HepG2 (cell line): Measurements from ENCODE around the gene MYOT. TPM values are rescaled to one million over a fixed set of nuclear protein-coding genes. Genes with fewer than 3 reads are reported as not detected.

Experiments used
- ATAC-seq: fragments of 200-7000 bp; cut with Tn5 transposase; 3 replicates; pipeline ENCODE4 v1.9.1; 2020; ENCODE audit warnings: mild to moderate bottlenecking, moderate library complexity
- BruUV-seq: library from RNA; stranded (reverse); fragments of 400-500 nt; replicated peaks from 2 replicates; lab custom pipeline; 2021; lab: Mats Ljungman, UMichigan
- CTCF ChIA-PET: fragments of 300-600 bp; formaldehyde crosslinking; extraction: SDS; loops from one replicate; lab custom pipeline; 2021; ENCODE audit warnings: low total read pairs, inconsistent platforms, low intra/inter-chr PET ratio; lab: Yijun Ruan, JAX
- POLR2A ChIA-PET: fragments of 350-600 bp; sonication (Branson Sonifier 250); formaldehyde crosslinking; loops from one replicate; lab custom pipeline; 2020; ENCODE audit warnings: antibody characterized with exemption, inconsistent platforms; lab: Yijun Ruan, JAX
- DNase-seq: peaks from one replicate; pipeline ENCODE4 v3.0.0-alpha.2; 2015; ENCODE audit warnings: low spot score
- FAIRE-seq: peaks from 3 replicates; lab custom pipeline; 2011; peaks lifted over from hg19 to GRCh38; lab: Jason Lieb, UNC
- H2AFZ ChIP-seq: one replicate; pipeline ENCODE4 v1.6.1; 2011; ENCODE audit warnings: low read length, inconsistent platforms
- H3K27ac ChIP-seq: fragments of 300-600 bp; 3 replicates; pipeline ENCODE4 v1.8.0; 2011; ENCODE audit warnings: mixed run types, mild to moderate bottlenecking, mixed read lengths, low read length, inconsistent platforms; ENCODE audit not compliant: insufficient read depth; ENCODE audit errors: extremely low read length
- H3K27me3 ChIP-seq, 2 experiments: fragments of 200-600 bp in 1 of 2; 2 replicates in 1 of 2; 3 replicates in 1 of 2; pipeline versions ENCODE4 v1.6.0 to v1.8.0; 2011; ENCODE audit warnings: low read length in 2 of 2, mild to moderate bottlenecking in 2 of 2, moderate library complexity in 2 of 2, inconsistent platforms in 1 of 2; ENCODE audit not compliant: insufficient read depth in 2 of 2, control insufficient read depth in 1 of 2
- H3K36me3 ChIP-seq, 2 experiments: fragments of 200-600 bp in 1 of 2; replicated peaks in 1 of 2; 2 replicates in 1 of 2; 3 replicates in 1 of 2; pipeline versions ENCODE4 v1.5.1 to v1.8.0; 2011; ENCODE audit warnings: low read length in 2 of 2, inconsistent platforms in 1 of 2; ENCODE audit not compliant: insufficient read depth in 2 of 2, control insufficient read depth in 1 of 2
- H3K4me1 ChIP-seq: 2 replicates; pipeline ENCODE4 v1.5.1; 2012; ENCODE audit warnings: low read length, inconsistent platforms; ENCODE audit not compliant: insufficient read depth
- H3K4me2 ChIP-seq: 2 replicates; pipeline ENCODE4 v1.6.0; 2011; ENCODE audit warnings: low read depth, low read length, inconsistent platforms
- H3K4me3 ChIP-seq, 3 experiments: fragments of 200-600 bp in 1 of 3; sonication (generic), shearing (Covaris generic) in 1 of 3; replicated peaks in 1 of 3; 2 replicates each; pipeline ENCODE4 v1.5.1; 2011 to 2016; ENCODE audit warnings: low read length in 3 of 3, inconsistent platforms in 2 of 3, low read depth in 2 of 3, mild to moderate bottlenecking in 2 of 3, control low read depth in 1 of 3, mixed read lengths in 1 of 3; ENCODE audit not compliant: insufficient read depth in 1 of 3
- H3K79me2 ChIP-seq: one replicate; pipeline ENCODE4 v1.6.1; 2011; ENCODE audit warnings: low read length, inconsistent platforms; ENCODE audit not compliant: insufficient read depth
- H3K9ac ChIP-seq: 2 replicates; pipeline ENCODE4 v1.6.0; 2011; ENCODE audit warnings: mild to moderate bottlenecking, low read depth, low read length, inconsistent platforms; ENCODE audit not compliant: insufficient read depth
- H3K9me3 ChIP-seq: 2 replicates; pipeline ENCODE4 v1.5.1; 2012; ENCODE audit warnings: mild to moderate bottlenecking, low read length
- H4K20me1 ChIP-seq: 2 replicates; pipeline ENCODE4 v1.6.0; 2011; ENCODE audit warnings: inconsistent platforms, mild to moderate bottlenecking, low read length, moderate library complexity; ENCODE audit not compliant: insufficient read depth
- CREB1 ChIP-seq, 2 experiments: fragments of 450-650 bp in 1 of 2; IDR thresholded peaks; 2 replicates each; pipeline ENCODE4 v1.6.1; 2016 to 2017; ENCODE audit warnings: control low read depth in 1 of 2, mild to moderate bottlenecking in 1 of 2, missing compliant biosample characterization in 1 of 2, missing genetic modification characterization in 1 of 2
- FOXJ3 ChIP-seq: sonication (generic); formaldehyde crosslinking; IDR thresholded peaks from 2 replicates; pipeline ENCODE4 v1.4.0; 2020; ENCODE audit warnings: missing genetic modification reagents, mild to moderate bottlenecking, borderline replicate concordance
- HNRNPK ChIP-seq: fragments of 200-400 bp; formaldehyde crosslinking; IDR thresholded peaks from 2 replicates; pipeline ENCODE4 v1.6.1; 2018; ENCODE audit warnings: low read length, low read depth, moderate library complexity, mild to moderate bottlenecking; ENCODE audit not compliant: poor library complexity, severe bottlenecking
- KMT2A ChIP-seq: sonication (generic); formaldehyde crosslinking; IDR thresholded peaks from 2 replicates; pipeline ENCODE4 v1.4.0; 2020; ENCODE audit warnings: missing genetic modification reagents
- NAIF1 ChIP-seq: sonication (generic); formaldehyde crosslinking; IDR thresholded peaks from 2 replicates; pipeline ENCODE4 v1.5.0; 2020; ENCODE audit warnings: mild to moderate bottlenecking, missing genetic modification reagents, borderline replicate concordance
- PLRG1 ChIP-seq: fragments of 450-650 bp; conservative IDR thresholded peaks from 2 replicates; pipeline ENCODE4 v1.6.1; 2016
- SALL2 ChIP-seq: sonication (generic); formaldehyde crosslinking; IDR thresholded peaks from 2 replicates; pipeline ENCODE4 v1.8.1; 2023; ENCODE audit warnings: mild to moderate bottlenecking, missing genetic modification reagents, inconsistent platforms
- SAP130 ChIP-seq: IDR thresholded peaks from 2 replicates; pipeline ENCODE4 v1.6.1; 2016; ENCODE audit warnings: low read depth
- SETDB1 ChIP-seq: sonication (generic); formaldehyde crosslinking; IDR thresholded peaks from 2 replicates; pipeline ENCODE4 v1.5.1; 2020; ENCODE audit warnings: missing genetic modification reagents, mild to moderate bottlenecking, borderline replicate concordance
- THAP9 ChIP-seq: sonication (generic); formaldehyde crosslinking; IDR thresholded peaks from 2 replicates; pipeline ENCODE4; 2020; ENCODE audit warnings: missing genetic modification reagents, mild to moderate bottlenecking, borderline replicate concordance
- ZBTB46 ChIP-seq: sonication (generic); formaldehyde crosslinking; IDR thresholded peaks from 2 replicates; pipeline ENCODE4 v1.4.0; 2020; ENCODE audit warnings: mild to moderate bottlenecking, missing genetic modification reagents, borderline replicate concordance
- ZNF205 ChIP-seq: IDR thresholded peaks from 2 replicates; pipeline ENCODE4 v1.6.1; 2018; ENCODE audit warnings: missing biosample characterization, missing genetic modification reagents
- ZNF225 ChIP-seq: sonication (generic); formaldehyde crosslinking; IDR thresholded peaks from 2 replicates; pipeline ENCODE4 v1.4.0; 2020; ENCODE audit warnings: mild to moderate bottlenecking, missing genetic modification reagents
- ZNF350 ChIP-seq: sonication (generic); formaldehyde crosslinking; IDR thresholded peaks from 2 replicates; pipeline ENCODE4 v1.4.0; 2020; ENCODE audit warnings: mild to moderate bottlenecking, low read depth, missing genetic modification reagents, borderline replicate concordance
- ZNF569 ChIP-seq: sonication (generic); formaldehyde crosslinking; IDR thresholded peaks from 2 replicates; pipeline ENCODE4 v1.5.0; 2020; ENCODE audit warnings: mild to moderate bottlenecking, missing genetic modification reagents, moderate library complexity, borderline replicate concordance
- ZNF674 ChIP-seq: sonication (generic); formaldehyde crosslinking; IDR thresholded peaks from 2 replicates; pipeline ENCODE4 v1.5.0; 2020; ENCODE audit warnings: low read depth, mild to moderate bottlenecking, missing genetic modification reagents
- WGBS: methylation state at CpG from one replicate; pipeline ENCODE4 v1.1.6; 2017; ENCODE audit warnings: low lambda C conversion rate; 5-methylcytosine and 5-hydroxymethylcytosine counted together
- in situ Hi-C: cut with HindIII; loops from 2 replicates; pipeline ENCODE4 v1.10.0; 2017; ENCODE audit warnings: low pct_unique_long_range_greater_than_20kb; ENCODE audit not compliant: extremely low pct_ligation_motif_present
- intact Hi-C: fragments of 100-400 bp; cut with micrococcal nuclease; formaldehyde crosslinking; loops from one replicate; pipeline ENCODE4 v1.10.0; 2022; ENCODE audit not compliant: unreplicated experiment
- polyA plus RNA-seq, 8 experiments: library from polyadenylated mRNA; depleted of rRNA in 3 of 8; stranded (reverse) in 7 of 8; unstranded in 1 of 8; fragments of >200 nt; fragmentation: Illumina TruSeq in 4 of 8; extraction: Trizol in 4 of 8; gene quantifications; 2 replicates each; pipeline versions ENCODE4 v1.2.1 to v1.2.3, GENCODE V29; 2011 to 2016; ENCODE audit warnings: low read depth in 4 of 8, missing spikeins in 1 of 8, mixed read lengths in 1 of 8; ENCODE audit not compliant: insufficient read depth in 1 of 8
- total RNA-seq, 5 experiments: library from RNA; depleted of rRNA; stranded (reverse); fragments of >200 nt; fragmentation: Illumina TruSeq; extraction: Trizol; gene quantifications; 2 replicates each; pipeline ENCODE4 v1.2.3, GENCODE V29; 2016; ENCODE audit warnings: low read depth in 1 of 5

MYOT gene
- total and polyA plus RNA-seq, 2 of the 13 experiments (the other 11 are each of a cell fraction or from before 2014, with no cell fraction given) = not detected

GRCh38 chr5:137870647-137871339, 3.1 kb downstream of the MYOT start:
- Histone ChIP-seq H2AFZ (no peak overlapping the region), H3K9me3 (no peaks in the 10 kb centered on the region), H3K27ac (no peak overlapping the region), H3K4me1 (no peaks in the 10 kb centered on the region), H3K4me2 (no peak overlapping the region), H3K79me2 (no peaks in the 10 kb centered on the region), H3K36me3 (no peaks in the 10 kb centered on the region), H3K27me3 (no peaks in the 10 kb centered on the region; a peak in 1 of 5 replicates), H3K4me3 (no peak overlapping the region), H4K20me1 (no peaks in the 10 kb centered on the region)
- POLR2A ChIA-PET = no interaction called here
- no TSS peak for BruUV-seq
- intact Hi-C loops = no loop called here
- in situ Hi-C loops = no loop called here
- CTCF ChIA-PET = no interaction called here
- WGBS = 47% methylated on average over 7 of the region's 7 CpGs
- FAIRE-seq (no peak), DNase-seq (no peak)
- TF ChIP-seq SALL2 (CRISPR knock-in tag) (no peak), KMT2A (CRISPR knock-in tag) (no peak), HNRNPK (no peak), ZNF569 (no peak), ZBTB46 (CRISPR knock-in tag) (no peak), ZNF674 (CRISPR knock-in tag) (no peak), FOXJ3 (CRISPR knock-in tag) (no peak), ZNF350 (CRISPR knock-in tag) (no peak), SAP130 (CRISPR knock-in tag) (no peak), NAIF1 (no peak), SETDB1 (CRISPR knock-in tag) (no peak), THAP9 (CRISPR knock-in tag) (no peak), ZNF225 (no peak), PLRG1 (no peak), CREB1 (IDR thresholded peaks at IDR 0.05) (no peak), CREB1 (CRISPR knock-in tag; IDR thresholded peaks at IDR 0.05) (no peak), ZNF205 (CRISPR knock-in tag) (no peak)
- TF ChIP-seq, all 625 proteins: peak for 0
- no peak for ATAC-seq
- no peak overlapping the region for H3K9ac ChIP-seq
